ENCODE results near the gene KIF16B. TPM values are rescaled to one million over a fixed set of nuclear protein-coding genes. Genes with fewer than 3 reads are reported as not detected.

The KIF16B gene
- total and polyA plus RNA-seq, 2 of the 13 experiments (the other 11 are each of a cell fraction or from before 2014, with no cell fraction given): 6.9 to 18.0 TPM

DNA sequence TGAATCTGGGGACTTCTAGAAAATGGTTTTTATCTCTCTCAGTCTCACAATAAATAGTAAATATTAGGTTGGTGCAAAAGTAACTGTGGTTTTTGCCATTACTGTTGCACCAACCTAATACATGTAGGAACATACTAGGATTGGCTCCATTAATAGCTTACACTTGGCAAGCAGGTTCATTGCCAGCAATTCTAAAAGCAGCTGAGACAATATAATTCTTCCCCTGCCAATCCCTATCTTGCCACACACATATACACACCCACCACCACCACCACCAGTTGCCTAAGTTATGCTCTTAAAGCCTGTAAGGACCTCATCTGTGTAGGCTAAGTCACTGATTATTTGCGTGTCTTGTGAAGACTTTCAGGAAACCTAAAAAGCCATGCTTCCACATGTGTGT is 145.1 kb downstream of the KIF16B start:
- no peak for ATAC-seq
- Histone ChIP-seq H3K4me2 (ENCODE audit: low read depth, low read length) (no peak overlapping the region), H4K20me1 (ENCODE audit: insufficient read depth, low read length) (no peaks in the 10 kb centered on the region), H3K4me3 (replicated peaks in 1 of 3; ENCODE audit: insufficient read depth in 1 of 3, low read depth in 2 of 3, low read length in 3 of 3) (no peak overlapping the region), H3K27me3 (ENCODE audit: control insufficient read depth in 1 of 2, insufficient read depth in 2 of 2, low read length in 2 of 2) (no peaks in the 10 kb centered on the region), H3K79me2 (ENCODE audit: insufficient read depth, low read length) (no peaks in the 10 kb centered on the region), H3K36me3 (replicated peaks in 1 of 2; ENCODE audit: control insufficient read depth in 1 of 2, insufficient read depth in 2 of 2, low read length in 2 of 2) (peaks cover 4 to 25% of the 10 kb centered on the region in 2 experiments; a peak in 4 of 5 replicates), H3K9me3 (ENCODE audit: low read length) (no peaks in the 10 kb centered on the region), H3K4me1 (ENCODE audit: insufficient read depth, low read length) (0 out of 2 replicates have a peak, but pooled peaks cover 4% of the 10 kb centered on the region), H2AFZ (ENCODE audit: low read length) (no peak overlapping the region), H3K9ac (ENCODE audit: insufficient read depth, low read depth, low read length) (no peak overlapping the region), H3K27ac (ENCODE audit: extremely low read length, insufficient read depth, low read length) (no peak overlapping the region)
- FAIRE-seq: no peak
- DNase-seq (ENCODE audit: low spot score): no peak
- in situ Hi-C loops (cut with HindIII; ENCODE audit: extremely low pct_ligation_motif_present, low pct_unique_long_range_greater_than_20kb): no loop called here
- intact Hi-C loops (cut with micrococcal nuclease; ENCODE audit: unreplicated experiment): no loop called here
- POLR2A ChIA-PET: no interaction called here
- no TSS peak for BruUV-seq (replicated peaks)
- whole genome bisulfite sequencing (ENCODE audit: low lambda C conversion rate): 97% methylated on average over 1 of the region's 1 CpG
- CTCF ChIA-PET (ENCODE audit: low intra/inter-chr PET ratio, low total read pairs): no interaction called here
- no peak for TF ChIP-seq ZNF761 (CRISPR knock-in tag; conservative IDR thresholded peaks at IDR 0.05)
- no peak for TF ChIP-seq ZNF329 (CRISPR knock-in tag; IDR thresholded peaks at IDR 0.05; ENCODE audit: low read depth)
- no peak for TF ChIP-seq MEF2D (CRISPR knock-in tag; IDR thresholded peaks at IDR 0.05)
- no peak for TF ChIP-seq ZNF484 (CRISPR knock-in tag; IDR thresholded peaks at IDR 0.05; ENCODE audit: borderline replicate concordance, low read depth)
- TF ChIP-seq, protein P1, sequence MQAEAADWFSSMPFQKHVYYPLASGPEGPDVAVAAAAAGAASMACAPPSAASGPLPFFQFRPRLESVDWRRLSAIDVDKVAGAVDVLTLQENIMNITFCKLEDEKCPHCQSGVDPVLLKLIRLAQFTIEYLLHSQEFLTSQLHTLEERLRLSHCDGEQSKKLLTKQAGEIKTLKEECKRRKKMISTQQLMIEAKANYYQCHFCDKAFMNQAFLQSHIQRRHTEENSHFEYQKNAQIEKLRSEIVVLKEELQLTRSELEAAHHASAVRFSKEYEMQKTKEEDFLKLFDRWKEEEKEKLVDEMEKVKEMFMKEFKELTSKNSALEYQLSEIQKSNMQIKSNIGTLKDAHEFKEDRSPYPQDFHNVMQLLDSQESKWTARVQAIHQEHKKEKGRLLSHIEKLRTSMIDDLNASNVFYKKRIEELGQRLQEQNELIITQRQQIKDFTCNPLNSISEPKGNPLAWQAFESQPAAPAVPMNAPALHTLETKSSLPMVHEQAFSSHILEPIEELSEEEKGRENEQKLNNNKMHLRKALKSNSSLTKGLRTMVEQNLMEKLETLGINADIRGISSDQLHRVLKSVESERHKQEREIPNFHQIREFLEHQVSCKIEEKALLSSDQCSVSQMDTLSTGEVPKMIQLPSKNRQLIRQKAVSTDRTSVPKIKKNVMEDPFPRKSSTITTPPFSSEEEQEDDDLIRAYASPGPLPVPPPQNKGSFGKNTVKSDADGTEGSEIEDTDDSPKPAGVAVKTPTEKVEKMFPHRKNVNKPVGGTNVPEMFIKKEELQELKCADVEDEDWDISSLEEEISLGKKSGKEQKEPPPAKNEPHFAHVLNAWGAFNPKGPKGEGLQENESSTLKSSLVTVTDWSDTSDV (CRISPR knock-in tag; IDR thresholded peaks at IDR 0.05): no peak
- TF ChIP-seq ZNF367 (CRISPR knock-in tag; IDR thresholded peaks at IDR 0.05; ENCODE audit: borderline replicate concordance): no peak
- TF ChIP-seq RXRA (CRISPR knock-in tag; IDR thresholded peaks at IDR 0.05): no peak
- TF ChIP-seq, protein P2, sequence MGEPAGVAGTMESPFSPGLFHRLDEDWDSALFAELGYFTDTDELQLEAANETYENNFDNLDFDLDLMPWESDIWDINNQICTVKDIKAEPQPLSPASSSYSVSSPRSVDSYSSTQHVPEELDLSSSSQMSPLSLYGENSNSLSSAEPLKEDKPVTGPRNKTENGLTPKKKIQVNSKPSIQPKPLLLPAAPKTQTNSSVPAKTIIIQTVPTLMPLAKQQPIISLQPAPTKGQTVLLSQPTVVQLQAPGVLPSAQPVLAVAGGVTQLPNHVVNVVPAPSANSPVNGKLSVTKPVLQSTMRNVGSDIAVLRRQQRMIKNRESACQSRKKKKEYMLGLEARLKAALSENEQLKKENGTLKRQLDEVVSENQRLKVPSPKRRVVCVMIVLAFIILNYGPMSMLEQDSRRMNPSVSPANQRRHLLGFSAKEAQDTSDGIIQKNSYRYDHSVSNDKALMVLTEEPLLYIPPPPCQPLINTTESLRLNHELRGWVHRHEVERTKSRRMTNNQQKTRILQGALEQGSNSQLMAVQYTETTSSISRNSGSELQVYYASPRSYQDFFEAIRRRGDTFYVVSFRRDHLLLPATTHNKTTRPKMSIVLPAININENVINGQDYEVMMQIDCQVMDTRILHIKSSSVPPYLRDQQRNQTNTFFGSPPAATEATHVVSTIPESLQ (CRISPR knock-in tag; conservative IDR thresholded peaks at IDR 0.05): no peak
- TF ChIP-seq SP2 (CRISPR knock-in tag; IDR thresholded peaks at IDR 0.05): no peak
- no peak for TF ChIP-seq MBD4 (IDR thresholded peaks at IDR 0.05; ENCODE audit: borderline replicate concordance, low read length)
- TF ChIP-seq, protein P3, sequence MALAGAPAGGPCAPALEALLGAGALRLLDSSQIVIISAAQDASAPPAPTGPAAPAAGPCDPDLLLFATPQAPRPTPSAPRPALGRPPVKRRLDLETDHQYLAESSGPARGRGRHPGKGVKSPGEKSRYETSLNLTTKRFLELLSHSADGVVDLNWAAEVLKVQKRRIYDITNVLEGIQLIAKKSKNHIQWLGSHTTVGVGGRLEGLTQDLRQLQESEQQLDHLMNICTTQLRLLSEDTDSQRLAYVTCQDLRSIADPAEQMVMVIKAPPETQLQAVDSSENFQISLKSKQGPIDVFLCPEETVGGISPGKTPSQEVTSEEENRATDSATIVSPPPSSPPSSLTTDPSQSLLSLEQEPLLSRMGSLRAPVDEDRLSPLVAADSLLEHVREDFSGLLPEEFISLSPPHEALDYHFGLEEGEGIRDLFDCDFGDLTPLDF (CRISPR knock-in tag; IDR thresholded peaks at IDR 0.05): no peak
- TF ChIP-seq, protein P4, sequence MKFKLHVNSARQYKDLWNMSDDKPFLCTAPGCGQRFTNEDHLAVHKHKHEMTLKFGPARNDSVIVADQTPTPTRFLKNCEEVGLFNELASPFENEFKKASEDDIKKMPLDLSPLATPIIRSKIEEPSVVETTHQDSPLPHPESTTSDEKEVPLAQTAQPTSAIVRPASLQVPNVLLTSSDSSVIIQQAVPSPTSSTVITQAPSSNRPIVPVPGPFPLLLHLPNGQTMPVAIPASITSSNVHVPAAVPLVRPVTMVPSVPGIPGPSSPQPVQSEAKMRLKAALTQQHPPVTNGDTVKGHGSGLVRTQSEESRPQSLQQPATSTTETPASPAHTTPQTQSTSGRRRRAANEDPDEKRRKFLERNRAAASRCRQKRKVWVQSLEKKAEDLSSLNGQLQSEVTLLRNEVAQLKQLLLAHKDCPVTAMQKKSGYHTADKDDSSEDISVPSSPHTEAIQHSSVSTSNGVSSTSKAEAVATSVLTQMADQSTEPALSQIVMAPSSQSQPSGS (CRISPR knock-in tag; IDR thresholded peaks at IDR 0.05): no peak
- TF ChIP-seq SETDB1 (CRISPR knock-in tag; IDR thresholded peaks at IDR 0.05; ENCODE audit: borderline replicate concordance): no peak
- no peak for TF ChIP-seq THYN1 (CRISPR knock-in tag; IDR thresholded peaks at IDR 0.05; ENCODE audit: borderline replicate concordance, low read depth)
- no peak for TF ChIP-seq KDM1A (CRISPR knock-in tag; IDR thresholded peaks at IDR 0.05)
